ENCODE data around the gene DNAH5. TPM values are rescaled to one million over a fixed set of nuclear protein-coding genes. Genes with fewer than 3 reads are reported as not detected.

Gene DNAH5
- total RNA-seq, 1 donor from 2014 or later = 0.07 TPM

Other genes with a start within 250 kb of the DNAH5 start
- 144 and 194 TPM in 2 replicates for gene TRIO, start 198.7 kb upstream of the DNAH5 start, total RNA-seq